GM06990 (cell line): ENCODE results near the gene MINK1.

Experiments
- DNase-seq: peaks from one replicate; pipeline ENCODE4 v3.0.0-alpha.2; 2011; ENCODE audit not compliant: insufficient read length; ENCODE audit errors: extremely low read depth
- H3K27me3 ChIP-seq: replicated peaks from 2 replicates; pipeline ENCODE4 v1.6.0; 2011; ENCODE audit warnings: low read length; ENCODE audit not compliant: control insufficient read depth, insufficient read depth
- H3K36me3 ChIP-seq: 2 replicates; pipeline ENCODE4 v1.5.1; 2011; ENCODE audit warnings: low read length; ENCODE audit not compliant: control insufficient read depth, insufficient read depth
- H3K4me3 ChIP-seq: replicated peaks from 2 replicates; pipeline ENCODE4 v1.5.1; 2011; ENCODE audit warnings: low read depth, mild to moderate bottlenecking, control low read depth, low read length
- TF ChIP-seq, protein P1 (sequence below): IDR thresholded peaks from 2 replicates; pipeline ENCODE4 v1.5.1; 2011; ENCODE audit warnings: low read length, control low read depth, mild to moderate bottlenecking, inconsistent platforms; ENCODE audit not compliant: insufficient read depth, poor library complexity, severe bottlenecking

Gene MINK1

DNA sequence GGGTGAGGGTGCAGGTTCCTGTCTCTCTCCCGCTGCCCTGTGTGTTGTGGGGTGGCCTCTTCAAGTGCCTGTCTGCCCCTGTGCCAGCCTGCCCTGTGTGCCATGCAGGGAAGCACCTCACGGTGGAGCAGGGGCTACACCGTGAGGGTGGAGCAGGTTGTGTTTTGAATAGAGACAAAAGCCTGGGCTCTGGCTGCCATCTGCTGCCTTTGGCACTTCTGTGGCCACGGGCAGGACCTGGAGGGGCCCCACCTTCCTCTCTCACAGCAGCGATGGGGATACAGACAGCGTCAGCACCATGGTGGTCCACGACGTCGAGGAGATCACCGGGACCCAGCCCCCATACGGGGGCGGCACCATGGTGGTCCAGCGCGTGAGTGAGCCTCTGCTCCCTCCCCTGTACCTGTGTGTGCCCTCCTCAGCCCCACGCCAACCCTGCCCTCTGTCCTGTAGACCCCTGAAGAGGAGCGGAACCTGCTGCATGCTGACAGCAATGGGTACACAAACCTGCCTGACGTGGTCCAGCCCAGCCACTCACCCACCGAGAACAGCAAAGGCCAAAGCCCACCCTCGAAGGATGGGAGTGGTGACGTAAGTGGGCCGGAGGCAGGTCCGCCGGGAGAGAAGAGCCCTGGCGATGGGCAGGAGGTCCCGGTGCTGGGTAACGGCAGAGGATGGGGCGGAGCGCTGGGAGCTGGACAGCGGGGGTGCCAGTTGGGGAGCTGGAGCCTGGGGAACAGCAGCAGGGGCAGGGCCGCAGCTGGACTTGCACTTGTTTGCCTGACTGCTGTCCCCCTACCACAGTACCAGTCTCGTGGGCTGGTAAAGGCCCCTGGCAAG, 60.8 kb downstream of the MINK1 start:
- peaks cover 27% of the 10 kb centered on the region for H3K36me3 ChIP-seq
- DNase-seq = no peak
- H3K4me3 ChIP-seq = no peak overlapping the region
- TF ChIP-seq, protein P1, sequence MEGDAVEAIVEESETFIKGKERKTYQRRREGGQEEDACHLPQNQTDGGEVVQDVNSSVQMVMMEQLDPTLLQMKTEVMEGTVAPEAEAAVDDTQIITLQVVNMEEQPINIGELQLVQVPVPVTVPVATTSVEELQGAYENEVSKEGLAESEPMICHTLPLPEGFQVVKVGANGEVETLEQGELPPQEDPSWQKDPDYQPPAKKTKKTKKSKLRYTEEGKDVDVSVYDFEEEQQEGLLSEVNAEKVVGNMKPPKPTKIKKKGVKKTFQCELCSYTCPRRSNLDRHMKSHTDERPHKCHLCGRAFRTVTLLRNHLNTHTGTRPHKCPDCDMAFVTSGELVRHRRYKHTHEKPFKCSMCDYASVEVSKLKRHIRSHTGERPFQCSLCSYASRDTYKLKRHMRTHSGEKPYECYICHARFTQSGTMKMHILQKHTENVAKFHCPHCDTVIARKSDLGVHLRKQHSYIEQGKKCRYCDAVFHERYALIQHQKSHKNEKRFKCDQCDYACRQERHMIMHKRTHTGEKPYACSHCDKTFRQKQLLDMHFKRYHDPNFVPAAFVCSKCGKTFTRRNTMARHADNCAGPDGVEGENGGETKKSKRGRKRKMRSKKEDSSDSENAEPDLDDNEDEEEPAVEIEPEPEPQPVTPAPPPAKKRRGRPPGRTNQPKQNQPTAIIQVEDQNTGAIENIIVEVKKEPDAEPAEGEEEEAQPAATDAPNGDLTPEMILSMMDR = no peak
- H3K27me3 ChIP-seq = no peaks in the 10 kb centered on the region

GRCh38 chr17:4895121-4895520, 62.0 kb downstream of the MINK1 start:
- TF ChIP-seq, protein P1 = no peak
- Histone ChIP-seq H3K27me3 (no peaks in the 10 kb centered on the region), H3K4me3 (no peak overlapping the region), H3K36me3 (peaks cover 27% of the 10 kb centered on the region)
- no peak for DNase-seq

DNA sequence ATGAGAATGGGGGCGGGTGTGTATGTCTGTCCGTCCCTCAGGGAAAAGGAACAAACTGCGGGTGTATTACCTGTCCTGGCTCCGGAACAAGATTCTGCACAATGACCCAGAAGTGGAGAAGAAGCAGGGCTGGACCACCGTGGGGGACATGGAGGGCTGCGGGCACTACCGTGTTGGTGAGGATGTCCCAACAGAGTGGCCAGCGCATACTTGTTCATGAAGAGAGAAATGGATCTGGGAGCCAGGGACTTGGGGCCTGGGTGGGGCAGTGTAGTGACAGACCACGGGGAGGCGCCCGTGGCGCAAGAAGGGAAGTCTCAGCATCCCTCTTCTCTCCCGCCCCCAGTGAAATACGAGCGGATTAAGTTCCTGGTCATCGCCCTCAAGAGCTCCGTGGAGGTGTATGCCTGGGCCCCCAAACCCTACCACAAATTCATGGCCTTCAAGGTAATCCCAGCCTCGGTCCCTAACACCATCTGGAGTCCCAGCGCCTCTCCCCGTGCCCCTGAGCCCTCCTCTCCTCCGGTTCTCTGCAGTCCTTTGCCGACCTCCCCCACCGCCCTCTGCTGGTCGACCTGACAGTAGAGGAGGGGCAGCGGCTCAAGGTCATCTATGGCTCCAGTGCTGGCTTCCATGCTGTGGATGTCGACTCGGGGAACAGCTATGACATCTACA, 62.7 kb downstream of the MINK1 start:
- H3K4me3 ChIP-seq = no peak overlapping the region
- peaks cover 23% of the 10 kb centered on the region for H3K36me3 ChIP-seq
- TF ChIP-seq, protein P1 = peak; percentile 15
- no peak for DNase-seq
- no peaks in the 10 kb centered on the region for H3K27me3 ChIP-seq

GRCh38 chr17:4896332-4897197, 63.4 kb downstream of the MINK1 start:
- Histone ChIP-seq H3K36me3 (peaks cover 18% of the 10 kb centered on the region), H3K27me3 (no peaks in the 10 kb centered on the region), H3K4me3 (no peak overlapping the region)
- TF ChIP-seq, protein P1 = no peak
- DNase-seq = no peak

DNA sequence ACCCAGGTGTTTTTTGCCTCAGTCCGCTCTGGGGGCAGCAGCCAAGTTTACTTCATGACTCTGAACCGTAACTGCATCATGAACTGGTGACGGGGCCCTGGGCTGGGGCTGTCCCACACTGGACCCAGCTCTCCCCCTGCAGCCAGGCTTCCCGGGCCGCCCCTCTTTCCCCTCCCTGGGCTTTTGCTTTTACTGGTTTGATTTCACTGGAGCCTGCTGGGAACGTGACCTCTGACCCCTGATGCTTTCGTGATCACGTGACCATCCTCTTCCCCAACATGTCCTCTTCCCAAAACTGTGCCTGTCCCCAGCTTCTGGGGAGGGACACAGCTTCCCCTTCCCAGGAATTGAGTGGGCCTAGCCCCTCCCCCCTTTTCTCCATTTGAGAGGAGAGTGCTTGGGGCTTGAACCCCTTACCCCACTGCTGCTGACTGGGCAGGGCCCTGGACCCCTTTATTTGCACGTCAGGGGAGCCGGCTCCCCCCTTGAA, 64.1 kb downstream of the MINK1 start:
- peaks cover 15% of the 10 kb centered on the region for H3K36me3 ChIP-seq
- TF ChIP-seq, protein P1 = no peak
- H3K27me3 ChIP-seq = no peaks in the 10 kb centered on the region
- no peak overlapping the region for H3K4me3 ChIP-seq
- no peak for DNase-seq
